HUDEP-2 (cell line): Measurements from ENCODE around the gene KRTAP5-10.
"Not testable (repeated sequence)": the region's sequence is repeated elsewhere in the genome, so short reads cannot be mapped to it uniquely, and the experiment has no call there.

Source experiments
- DNase-seq, 76 experiments: peaks; one replicate each; lab custom pipeline; 2025; ENCODE audit not compliant: unreplicated experiment in 76 of 76; lab: John Stamatoyannopoulos, UW

KRTAP5-10 gene

GRCh38 chr11:71571101-71571850 lies 5.9 kb downstream of the KRTAP5-10 start:
- not testable (repeated sequence) for DNase-seq

GRCh38 chr11:71572811-71573210 lies 7.4 kb downstream of the KRTAP5-10 start:
- DNase-seq = no peak

- no peak for DNase-seq
Observed at GRCh38 chr11:71574418-71574817, 9.1 kb downstream of the KRTAP5-10 start.

- no peak for DNase-seq
Observed at GRCh38 chr11:71575723-71576424, 10.5 kb downstream of the KRTAP5-10 start.

- not testable (repeated sequence) for DNase-seq
Observed at GRCh38 chr11:71576688-71577465, 11.5 kb downstream of the KRTAP5-10 start.

- DNase-seq = no peak
Observed at GRCh38 chr11:71577469-71578004, 12.2 kb downstream of the KRTAP5-10 start.

- not testable (repeated sequence) for DNase-seq
Observed at GRCh38 chr11:71579513-71579912, 14.2 kb downstream of the KRTAP5-10 start.

- DNase-seq = peak in 56 of 76 experiments; percentile 1 to 60 (median 24)
Observed at GRCh38 chr11:71580057-71581003, 15.0 kb downstream of the KRTAP5-10 start.

GRCh38 chr11:71581826-71582225 lies 16.5 kb downstream of the KRTAP5-10 start:
- no peak for DNase-seq

GRCh38 chr11:71582309-71582895 lies 17.0 kb downstream of the KRTAP5-10 start, which contains the start of gene KRTAP5-11:
TSS of gene KRTAP5-11 (minus strand) at chr11:71582875. CDS start at chr11:71582837, 38 bp downstream.
- DNase-seq = no peak

- not testable (repeated sequence) for DNase-seq
Observed at GRCh38 chr11:71582969-71583368, 17.6 kb downstream of the KRTAP5-10 start.

GRCh38 chr11:71585673-71586072 lies 20.3 kb downstream of the KRTAP5-10 start:
- not testable (repeated sequence) for DNase-seq

- DNase-seq = not testable (repeated sequence)
Observed at GRCh38 chr11:71588314-71588713, 23.0 kb downstream of the KRTAP5-10 start.

GRCh38 chr11:71588822-71589545 lies 23.6 kb downstream of the KRTAP5-10 start:
- DNase-seq = peak in 3 of 76 experiments; percentile 2 to 12 (median 3)

- not testable (repeated sequence) for DNase-seq
Observed at GRCh38 chr11:71589546-71589920, 24.2 kb downstream of the KRTAP5-10 start.

GRCh38 chr11:71603221-71603620 lies 37.9 kb downstream of the KRTAP5-10 start:
- not testable (repeated sequence) for DNase-seq

- peak in 15 of 76 experiments; percentile 3 to 40 (median 21) for DNase-seq
Observed at GRCh38 chr11:71604798-71605488, 39.6 kb downstream of the KRTAP5-10 start.
